GM21529 (cell line): ENCODE data around the gene NOC2L.
"Not testable (repeated sequence)": the region's sequence is repeated elsewhere in the genome, so short reads cannot be mapped to it uniquely, and the experiment has no call there.

Source experiments
- ATAC-seq: cut with Tn5 transposase; IDR thresholded peaks from one replicate; pipeline ENCODE4 v1.9.1; 2021; ENCODE audit not compliant: unreplicated experiment

Gene NOC2L

DNA sequence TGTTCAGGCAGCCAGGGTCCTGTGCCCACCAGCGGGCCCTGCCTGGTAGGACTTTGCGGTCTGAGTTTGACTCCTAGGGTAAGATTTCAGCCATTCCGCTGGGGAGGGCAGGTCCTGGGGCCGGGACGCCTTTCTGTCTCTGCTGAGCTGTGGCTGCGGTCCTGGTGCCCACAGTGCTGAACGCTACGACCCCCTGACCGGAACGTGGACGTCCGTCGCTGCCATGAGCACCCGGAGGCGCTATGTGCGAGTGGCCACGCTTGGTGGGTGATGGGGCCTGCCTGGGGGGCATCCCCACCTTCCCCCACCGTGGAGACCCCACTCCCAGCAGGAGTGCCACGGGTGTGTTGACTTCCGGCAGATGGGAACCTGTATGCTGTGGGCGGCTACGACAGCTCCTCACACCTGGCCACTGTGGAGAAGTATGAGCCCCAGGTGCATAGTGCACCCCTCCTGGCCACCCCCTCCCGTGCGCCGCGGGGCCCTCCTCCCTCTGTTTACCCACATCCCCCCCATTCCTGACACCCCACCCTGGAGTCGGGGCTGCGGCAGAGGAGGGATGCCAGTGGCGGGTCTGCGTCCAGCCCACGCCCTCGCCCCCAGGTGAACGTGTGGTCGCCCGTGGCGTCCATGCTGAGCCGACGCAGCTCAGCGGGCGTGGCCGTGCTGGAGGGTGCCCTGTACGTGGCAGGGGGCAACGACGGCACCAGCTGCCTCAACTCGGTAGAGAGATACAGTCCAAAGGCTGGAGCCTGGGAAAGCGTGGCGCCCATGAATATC lies 4.9 kb upstream of the NOC2L start:
- ATAC-seq = no peak

DNA sequence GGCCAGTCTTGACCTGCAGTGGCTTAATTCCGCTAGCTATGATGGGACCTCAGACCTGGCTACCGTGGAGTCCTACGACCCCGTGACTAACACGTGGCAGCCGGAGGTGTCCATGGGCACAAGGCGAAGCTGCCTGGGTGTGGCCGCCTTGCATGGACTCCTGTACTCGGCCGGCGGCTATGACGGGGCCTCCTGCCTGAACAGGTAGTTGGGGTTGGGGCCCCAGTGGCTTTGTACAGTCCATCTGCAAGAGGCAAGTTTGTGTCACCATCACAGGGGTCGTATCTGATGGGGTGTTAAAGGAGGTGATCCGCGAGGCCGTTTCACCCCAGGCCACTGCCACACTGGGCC lies 4.2 kb upstream of the NOC2L start:
- no peak for ATAC-seq

DNA sequence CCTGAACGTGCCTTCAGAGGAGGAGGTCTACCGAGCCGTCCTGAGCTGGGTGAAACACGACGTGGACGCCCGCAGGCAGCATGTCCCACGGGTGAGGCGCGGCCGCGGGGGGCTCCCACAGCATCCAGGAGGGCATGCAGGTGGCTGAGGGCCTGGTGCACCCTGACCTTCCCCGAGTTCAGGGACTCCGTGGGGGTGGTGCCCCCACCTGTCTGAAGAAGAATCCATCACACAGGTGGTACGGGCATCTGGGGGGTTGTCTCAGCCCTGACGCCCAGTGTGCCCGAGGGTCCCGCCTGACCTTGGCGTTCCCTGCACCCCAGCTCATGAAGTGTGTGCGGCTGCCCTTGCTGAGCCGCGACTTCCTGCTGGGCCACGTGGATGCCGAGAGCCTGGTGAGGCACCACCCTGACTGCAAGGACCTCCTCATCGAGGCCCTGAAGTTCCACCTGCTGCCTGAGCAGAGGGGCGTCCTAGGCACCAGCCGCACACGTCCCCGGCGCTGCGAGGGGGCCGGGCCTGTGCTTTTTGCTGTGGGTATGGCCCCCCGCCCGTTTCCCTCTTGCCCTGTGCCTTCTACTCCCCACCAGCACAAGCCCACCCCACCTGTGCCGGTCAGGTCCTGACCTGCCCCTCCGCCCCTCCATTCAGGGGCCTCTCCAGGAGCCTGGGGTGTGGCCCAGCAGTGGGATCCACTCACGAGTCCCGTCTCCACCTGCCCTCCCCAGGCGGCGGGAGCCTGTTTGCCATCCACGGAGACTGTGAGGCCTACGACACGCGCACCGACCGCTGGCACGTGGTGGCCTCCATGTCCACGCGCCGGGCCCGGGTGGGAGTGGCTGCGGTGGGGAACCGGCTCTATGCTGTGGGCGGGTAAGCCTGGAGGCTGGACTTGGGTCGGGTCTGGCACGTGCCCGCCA lies 3.6 kb upstream of the NOC2L start:
- ATAC-seq = no peak

DNA sequence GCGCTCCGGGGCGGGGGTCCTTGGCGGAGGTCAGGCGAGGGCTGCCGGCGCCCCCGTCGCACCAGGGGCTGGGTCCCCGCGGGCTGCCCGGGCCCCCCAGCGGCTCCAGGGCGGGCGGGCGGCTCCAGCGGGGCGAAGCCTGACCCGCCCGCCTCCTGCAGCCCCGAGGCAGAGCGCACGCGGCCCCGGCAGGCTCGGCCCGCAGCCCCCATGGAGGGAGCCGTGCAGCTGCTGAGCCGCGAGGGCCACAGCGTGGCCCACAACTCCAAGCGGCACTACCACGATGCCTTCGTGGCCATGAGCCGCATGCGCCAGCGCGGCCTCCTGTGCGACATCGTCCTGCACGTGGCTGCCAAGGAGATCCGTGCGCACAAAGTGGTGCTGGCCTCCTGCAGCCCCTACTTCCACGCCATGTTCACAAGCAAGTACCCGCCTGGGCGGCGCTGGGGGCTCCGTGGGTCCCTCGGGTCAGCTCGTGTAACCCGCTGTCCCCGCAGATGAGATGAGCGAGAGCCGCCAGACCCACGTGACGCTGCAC lies 2.1 kb upstream of the NOC2L start:
- no peak for ATAC-seq

DNA sequence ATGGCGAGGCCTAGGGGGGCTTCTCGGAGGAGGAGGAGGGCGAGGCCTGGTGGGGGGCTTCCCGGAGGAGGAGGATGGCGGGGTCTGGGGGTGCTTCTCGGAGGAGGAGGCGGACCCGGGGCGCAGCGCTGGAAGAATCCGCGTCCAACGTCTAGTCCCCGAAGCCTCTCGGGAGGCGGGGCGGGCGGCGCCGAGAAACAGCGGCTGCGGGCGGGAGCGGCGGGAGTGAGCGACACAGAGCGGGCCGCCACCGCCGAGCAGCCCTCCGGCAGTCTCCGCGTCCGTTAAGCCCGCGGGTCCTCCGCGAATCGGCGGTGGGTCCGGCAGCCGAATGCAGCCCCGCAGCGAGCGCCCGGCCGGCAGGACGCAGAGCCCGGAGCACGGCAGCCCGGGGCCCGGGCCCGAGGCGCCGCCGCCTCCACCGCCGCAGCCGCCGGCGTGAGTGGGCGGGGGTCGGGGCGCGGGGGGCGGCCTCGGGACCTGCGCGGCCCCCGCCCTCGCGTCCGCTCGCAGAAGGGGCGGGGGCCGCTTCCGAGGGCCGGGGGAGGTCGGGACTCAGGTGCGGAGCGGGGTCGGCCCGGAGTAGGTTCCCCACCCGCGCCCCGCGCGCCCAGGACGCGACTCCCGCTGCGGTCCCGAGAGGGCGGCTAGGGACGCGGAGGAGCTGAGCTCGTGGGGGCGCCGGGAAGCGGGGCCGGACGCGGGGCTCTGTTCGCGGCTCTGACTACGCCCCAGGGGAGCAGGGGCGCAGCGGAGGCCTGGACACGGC lies 1.5 kb upstream of the NOC2L start, which contains the start of gene KLHL17:
TSS of gene KLHL17 (plus strand) at position 222 of the 769 bp plus-strand sequence. CDS start at position 332, 110 bp downstream.
- peak; percentile 47 for ATAC-seq

DNA sequence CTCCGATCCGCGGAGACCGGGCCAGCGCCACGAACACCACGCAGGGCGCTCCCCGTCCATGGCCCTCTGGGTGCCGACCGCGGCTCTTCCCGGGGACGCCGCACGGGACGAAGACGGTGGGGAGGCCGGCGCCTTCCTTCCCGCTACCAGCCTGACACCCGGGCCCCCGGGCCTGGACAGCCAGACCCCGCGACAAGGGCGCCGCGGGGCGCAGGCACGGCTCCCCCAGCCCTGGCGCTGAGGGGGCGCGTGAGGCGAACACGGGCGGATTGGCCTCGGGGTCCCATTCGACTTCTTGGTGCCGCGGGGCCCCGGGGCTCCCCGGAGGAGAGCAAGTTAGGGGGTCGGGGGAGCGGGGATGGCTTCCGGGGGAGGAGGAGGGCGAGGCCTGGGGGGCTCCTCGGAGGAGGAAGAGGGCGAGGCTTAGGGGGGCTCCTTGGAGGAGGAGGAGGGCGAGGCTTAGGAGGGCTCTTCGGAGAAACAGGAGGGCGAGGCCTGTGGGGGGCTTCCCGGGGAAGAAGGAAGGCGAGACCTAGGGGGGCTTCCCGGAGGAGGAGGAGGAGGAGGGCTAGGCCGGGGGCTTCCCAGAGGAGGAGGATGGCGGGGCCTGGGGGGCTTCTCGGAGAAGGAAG lies 791 bp upstream of the NOC2L start:
- no peak for ATAC-seq

DNA sequence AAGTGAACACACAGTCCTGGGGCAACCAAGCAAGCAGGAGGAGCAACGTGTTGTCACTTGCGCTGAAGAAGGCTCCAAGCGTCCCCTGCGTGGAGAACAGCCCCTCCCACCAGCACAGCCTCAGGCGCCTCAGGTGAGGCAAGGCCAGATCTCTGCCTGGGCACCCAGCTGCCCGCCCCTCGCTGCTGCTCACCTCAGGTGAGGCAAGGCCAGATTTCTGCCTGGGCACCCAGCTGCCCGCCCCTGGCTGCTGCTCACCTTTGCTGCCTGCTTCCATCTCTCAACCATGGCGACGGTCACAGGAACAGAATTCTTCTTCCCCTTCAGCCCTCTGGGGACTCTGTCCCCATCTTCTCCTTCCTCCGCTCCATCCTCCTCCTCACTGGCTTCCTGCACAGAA lies 2.4 kb downstream of the NOC2L start:
- ATAC-seq = no peak

DNA sequence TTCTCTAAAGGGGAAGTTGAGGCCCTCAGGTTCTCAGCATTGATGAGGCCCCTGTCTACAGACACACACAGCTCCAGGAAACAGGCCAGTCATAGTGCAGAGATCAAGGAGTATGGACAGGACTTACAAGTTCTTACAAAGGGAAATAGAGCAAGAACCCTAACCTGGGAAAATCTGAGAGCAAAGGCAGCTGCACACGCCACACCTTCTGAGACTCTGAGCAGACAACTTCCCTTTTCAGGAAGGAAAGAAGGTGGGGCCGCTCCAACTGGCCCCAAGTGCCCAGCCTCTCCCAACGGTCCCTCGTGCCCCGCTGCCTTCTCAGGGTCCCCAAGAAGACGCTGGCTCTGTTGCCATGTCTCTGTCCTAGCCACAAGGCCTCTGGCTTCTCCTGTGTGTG lies 3.6 kb downstream of the NOC2L start:
- ATAC-seq = no peak

DNA sequence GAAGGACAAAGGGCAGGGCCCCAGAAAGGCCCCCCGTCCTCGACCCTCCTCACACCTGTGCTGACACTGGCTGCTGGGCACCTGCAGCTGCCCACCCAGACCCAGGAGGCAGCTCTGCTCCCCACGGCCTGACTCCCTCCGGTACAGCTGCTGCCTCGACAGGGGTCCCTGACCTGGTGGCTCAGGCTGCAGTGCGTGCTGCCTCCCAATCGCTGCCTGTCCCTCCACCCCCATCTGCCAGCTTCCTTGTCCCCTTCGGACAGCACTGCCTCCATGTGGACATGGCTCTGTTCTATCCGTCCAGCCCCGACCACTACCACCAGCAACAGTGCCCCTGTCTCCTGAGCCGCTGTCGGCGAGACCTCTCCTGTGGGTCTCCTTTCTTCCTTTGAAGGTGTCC lies 4.1 kb downstream of the NOC2L start:
- ATAC-seq = no peak

DNA sequence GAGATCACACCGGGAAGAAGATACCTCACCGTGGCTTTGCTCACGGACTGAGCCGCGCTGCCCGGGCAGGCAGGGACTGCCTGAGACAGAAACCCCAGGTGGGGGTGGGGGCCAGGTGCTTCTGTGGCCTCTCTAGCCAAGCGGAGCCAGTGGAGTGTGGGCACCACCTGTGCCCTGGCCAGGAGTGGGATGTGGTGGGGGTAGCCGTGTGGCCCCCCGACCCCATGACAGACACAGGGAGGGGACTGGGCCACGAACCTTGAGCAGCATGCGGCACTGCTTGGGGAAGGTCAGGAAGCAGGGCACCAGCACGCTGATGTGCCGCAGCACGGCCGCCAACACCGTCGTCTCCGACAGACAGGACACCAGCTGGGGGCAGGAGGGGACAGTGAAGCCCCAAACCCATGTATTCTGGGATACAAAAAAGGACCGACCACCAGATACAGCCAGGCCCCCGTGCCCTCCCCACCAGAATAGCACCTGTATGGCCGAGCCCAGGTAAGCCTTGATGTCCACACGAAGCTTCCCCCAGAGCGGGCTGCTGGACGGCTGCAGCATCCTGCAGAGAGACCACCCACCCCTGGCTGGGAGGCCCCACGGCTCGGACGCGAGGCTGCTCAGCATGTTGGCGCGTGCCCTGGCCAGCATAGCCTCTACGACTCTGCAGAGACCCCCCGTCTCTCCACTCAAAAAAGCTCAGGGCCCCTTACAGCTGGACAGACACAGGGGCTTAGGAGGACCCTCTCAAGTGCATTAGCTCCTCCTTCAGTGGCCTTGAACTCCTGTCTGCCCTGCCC lies 5.3 kb downstream of the NOC2L start:
- ATAC-seq = no peak

DNA sequence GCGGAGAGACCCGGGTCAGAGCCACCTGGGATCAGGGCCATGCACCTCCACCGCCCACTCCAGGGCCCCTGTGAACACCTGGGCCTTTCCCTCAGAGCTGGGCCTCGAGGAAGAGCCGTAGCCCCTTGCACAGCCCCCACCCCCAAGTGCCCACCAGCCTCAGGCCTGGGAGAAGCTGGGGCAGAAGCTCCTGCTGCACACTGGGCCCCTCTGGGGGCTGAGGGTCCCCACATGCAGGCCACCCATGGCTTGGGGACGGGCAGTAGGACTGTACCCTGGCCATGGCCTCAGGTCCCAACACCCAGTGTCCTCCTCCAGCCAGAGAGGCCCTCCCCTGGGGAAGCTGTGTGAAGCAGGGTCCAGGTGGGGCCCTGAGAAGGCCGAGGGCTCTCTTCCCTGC lies 6.5 kb downstream of the NOC2L start:
- no peak for ATAC-seq

DNA sequence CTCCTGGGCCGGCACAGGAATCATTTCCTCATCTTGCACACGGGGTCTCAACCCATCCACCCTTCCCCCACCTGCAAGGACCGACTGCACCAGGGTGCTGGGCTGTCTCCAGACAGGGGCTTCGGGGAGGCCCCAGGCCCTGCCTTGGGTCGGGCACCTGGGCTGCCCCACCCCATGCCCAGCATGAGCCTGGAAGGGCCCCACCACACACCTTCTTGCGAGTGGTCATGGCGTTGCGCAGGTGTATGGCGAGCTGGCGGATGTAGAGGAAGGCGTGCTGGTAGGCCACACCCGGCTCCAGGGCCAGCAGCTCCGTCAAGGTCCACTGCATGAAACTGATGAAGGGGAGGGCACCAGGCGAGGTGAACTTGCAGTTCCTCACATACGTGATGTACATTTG lies 6.9 kb downstream of the NOC2L start:
- ATAC-seq = no peak

DNA sequence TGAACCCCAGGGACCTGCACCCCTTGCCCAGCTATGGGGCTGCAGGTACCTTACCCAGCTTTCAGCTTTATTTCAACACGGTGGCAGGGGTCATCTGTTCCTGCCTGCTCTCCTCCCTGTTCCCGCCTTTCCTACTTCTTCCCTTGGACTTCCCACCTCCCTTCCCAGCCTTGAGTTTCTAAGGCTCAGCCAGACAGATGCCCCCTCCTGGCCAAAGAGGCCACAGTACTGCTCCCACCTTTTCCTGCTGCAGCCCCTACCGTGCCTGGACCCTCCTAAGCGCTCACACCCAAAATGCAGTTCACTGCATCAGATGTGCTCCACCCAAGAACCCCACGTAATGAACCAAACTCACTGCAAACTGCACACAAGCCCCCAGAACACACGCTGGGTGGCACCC lies 7.7 kb downstream of the NOC2L start:
- no peak for ATAC-seq

DNA sequence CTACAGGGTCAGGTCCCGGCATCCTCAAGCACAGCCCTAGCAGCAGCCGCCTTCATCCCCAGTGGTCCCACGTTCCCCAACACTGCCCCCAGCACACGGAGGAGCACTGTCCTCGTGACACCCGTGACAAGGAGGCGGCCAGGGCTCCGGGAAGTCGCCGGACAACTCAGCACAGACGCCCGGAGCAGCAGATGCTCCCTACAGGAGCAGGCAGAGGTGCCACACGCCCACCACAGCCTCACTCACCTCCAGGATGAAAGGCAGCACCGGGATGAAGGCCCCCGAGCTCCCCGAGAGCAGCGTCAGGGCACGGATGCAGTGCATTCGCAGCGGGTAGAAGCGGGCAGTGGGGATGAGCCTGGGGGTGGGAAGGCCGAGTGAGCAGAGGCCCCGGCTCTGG lies 8.2 kb downstream of the NOC2L start:
- no peak for ATAC-seq

DNA sequence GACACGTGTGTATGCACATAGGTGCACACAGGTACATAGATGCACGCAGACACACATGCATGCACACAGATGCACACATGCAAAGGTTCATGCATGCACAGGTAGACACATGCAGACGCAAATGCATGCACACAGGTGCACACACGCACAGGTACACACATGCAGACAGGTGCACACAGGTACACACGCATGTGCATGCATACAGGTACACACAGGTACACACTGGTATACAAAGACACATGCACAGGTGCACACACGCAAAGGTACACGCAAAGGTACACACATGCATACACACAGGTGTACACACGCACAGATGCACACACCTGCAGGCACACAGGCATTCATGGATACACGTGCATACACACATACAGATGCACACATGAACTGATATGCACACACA lies 8.8 kb downstream of the NOC2L start:
- ATAC-seq = no peak

DNA sequence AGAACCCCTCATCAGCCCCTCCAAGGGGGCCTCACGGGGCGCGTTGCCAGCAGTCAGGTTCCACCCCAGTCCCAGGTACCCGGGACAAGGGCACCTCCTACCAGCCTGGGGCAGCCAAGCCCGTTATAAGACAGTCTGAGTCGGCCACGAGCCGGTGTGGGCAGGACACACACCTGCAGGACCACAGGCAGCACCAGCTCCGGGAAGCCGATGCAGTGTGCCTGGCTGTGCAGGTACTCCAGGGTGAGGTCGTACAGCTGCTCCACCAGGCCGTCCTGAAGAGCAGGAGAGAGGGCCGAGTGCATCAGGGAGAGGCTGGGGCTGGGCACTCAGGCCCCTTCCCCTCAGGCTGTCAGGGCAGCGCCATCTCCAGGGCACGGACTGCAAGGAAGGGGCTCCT lies 11.1 kb downstream of the NOC2L start:
- ATAC-seq = no peak

DNA sequence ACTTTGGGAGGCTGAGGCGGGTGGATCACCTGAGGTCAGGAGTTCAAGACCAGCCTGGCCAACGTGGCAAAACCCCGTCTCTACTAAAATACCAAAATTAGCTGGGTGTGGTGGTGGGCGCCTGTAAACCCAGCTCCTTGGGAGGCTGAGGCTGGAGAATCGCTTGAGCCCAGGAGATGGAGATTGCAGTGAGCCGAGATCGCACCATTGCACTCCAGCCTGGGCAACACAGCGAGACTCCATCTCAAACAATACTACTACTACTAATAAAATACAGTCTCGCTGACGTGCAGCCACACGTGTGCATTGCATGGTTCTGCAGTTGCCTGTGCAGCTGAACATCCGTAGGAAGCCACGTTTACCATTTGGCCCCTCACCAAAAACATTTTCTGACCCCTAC lies 12.2 kb downstream of the NOC2L start:
- ATAC-seq = not testable (repeated sequence)

DNA sequence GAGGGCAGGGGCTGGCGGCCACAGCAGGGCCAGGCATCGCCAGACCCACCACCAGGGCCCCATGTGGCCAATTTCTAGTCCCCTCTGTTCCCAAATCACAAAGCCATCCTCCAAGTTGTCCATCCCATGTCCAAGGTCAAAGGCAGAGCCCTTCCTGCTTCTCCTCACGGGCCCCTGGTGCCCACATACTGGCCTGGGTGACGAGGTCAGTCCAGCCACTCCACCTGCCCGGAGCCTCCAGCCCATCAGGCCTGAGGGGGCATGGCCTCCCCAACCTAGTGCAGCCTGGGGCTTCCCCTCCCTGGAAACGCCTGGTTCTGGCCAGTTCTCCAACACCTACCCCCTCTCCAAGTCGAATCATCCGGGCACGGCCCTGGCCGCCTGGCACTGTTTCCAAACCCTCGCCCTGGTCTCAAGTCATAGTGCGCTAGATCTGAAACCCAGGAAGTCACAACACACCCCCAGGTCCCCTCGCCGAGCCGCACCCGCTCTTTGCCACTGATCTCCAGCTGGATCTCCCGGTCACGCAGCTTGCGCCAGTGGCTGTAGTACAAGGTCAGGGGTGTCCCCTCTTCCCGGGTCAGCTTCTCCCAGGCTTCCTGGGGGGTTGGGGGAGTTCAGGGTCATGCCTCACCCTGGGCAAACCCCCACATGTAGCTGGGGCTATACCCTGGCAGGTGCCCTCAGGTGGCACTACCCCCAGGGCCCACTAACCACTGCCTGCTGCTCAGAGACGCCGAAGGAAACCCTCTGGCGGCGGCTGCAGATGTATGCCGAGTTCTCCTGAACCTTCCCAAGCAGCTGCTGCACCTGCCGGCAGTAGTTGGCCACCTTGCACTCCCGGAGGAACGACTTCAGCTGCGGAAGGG lies 13.1 kb downstream of the NOC2L start:
- no peak for ATAC-seq
